ENCODE measurements around the gene GLTPD2.

Gene GLTPD2

GRCh38 chr17:4789951-4790704 lies 1.4 kb downstream of the GLTPD2 start:
- TF ChIP-seq CTCF (IDR thresholded peaks at IDR 0.05; ENCODE audit: low read length, missing control alignments): peak; percentile 35
- H3K4me3 ChIP-seq (replicated peaks; ENCODE audit: low read depth, low read length): peak overlapping the region; percentile 65
- peak; percentile 91 for DNase-seq (ENCODE audit: low read depth)

- DNase-seq (ENCODE audit: low read depth): no peak
These were observed 1.9 kb downstream of the GLTPD2 start for GRCh38 chr17:4790705-4791088.

DNA sequence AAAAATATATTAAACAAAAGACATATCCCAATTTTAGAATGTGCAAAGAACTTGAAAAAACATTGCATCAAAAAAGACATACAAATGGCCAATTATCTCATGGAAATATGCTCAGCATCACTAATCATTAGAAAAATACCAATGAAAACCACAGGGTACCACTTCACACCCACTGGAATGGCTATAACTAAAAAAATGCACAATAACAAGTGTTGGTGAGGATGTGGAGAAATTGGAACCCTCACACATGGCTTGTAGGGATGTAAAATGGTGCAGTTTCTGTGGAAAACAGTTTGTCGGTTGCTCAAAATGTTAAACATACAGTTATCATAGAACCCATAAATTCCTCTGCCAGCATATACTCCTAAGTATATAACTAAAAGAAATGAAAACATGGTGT lies 6.4 kb downstream of the GLTPD2 start:
- no peak overlapping the region for H3K4me3 ChIP-seq (replicated peaks; ENCODE audit: low read depth, low read length)
- DNase-seq (ENCODE audit: low read depth): no peak
- no peak for TF ChIP-seq CTCF (IDR thresholded peaks at IDR 0.05; ENCODE audit: low read length, missing control alignments)

More at GRCh38 chr17:4790705-4791088, 1.9 kb downstream of the GLTPD2 start:
- H3K4me3 ChIP-seq (replicated peaks; ENCODE audit: low read depth, low read length): peak overlapping the region; percentile 65
- TF ChIP-seq CTCF (IDR thresholded peaks at IDR 0.05; ENCODE audit: low read length, missing control alignments): no peak

DNA sequence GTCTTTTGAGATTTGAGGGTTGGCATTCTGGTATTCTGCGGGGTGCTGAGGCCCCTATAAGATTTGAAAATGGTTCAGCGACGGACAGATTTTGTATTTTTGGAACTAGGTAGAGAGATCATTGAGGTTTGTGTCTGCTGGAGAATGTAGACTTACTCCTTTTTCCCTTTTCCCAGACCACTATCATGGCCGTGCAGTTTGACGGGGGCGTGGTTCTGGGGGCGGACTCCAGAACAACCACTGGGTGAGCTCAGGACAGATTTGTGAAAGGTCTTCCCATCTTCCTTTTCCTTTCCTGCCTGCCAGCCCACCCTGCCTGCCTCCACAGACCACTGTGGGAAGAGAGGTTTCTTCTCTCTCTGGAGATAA lies 7.8 kb downstream of the GLTPD2 start:
- peak; percentile 40 for DNase-seq (ENCODE audit: low read depth)
- no peak for TF ChIP-seq CTCF (IDR thresholded peaks at IDR 0.05; ENCODE audit: low read length, missing control alignments)
- H3K4me3 ChIP-seq (replicated peaks; ENCODE audit: low read depth, low read length): peak overlapping the region; percentile 100

DNA sequence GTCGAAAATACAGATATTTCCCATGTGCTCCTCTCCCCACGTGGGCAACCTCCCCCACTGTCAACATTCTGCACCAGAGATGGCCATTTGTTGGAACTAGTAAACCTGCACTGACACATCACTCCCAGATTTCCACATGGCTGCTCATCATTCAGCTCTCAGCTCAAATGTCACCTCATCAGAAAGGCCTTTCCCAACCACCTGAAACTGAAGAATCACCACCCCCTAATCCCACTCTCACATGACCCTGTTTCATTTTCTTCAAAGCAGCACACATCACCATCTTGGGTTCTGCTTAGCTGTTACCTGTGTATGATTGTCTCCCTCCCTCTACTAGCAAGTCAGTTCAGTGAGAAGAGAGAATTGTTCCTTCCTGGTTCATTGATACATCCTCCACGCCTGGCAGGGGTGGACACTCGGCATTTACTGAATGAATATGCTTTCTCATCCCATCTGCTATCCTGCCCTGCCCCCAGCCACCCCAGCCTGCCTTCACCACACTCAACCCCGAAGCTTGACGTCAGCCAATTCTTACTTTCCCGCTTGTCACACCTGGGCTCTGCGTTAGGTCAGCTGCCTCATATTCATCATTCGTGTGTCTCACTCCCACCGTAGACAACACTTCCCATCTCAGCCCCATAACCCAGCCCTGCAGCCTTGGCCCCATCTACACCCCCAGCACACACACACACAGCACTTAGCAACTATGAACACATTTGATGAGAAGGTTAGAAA lies 11.9 kb downstream of the GLTPD2 start:
- TF ChIP-seq CTCF (IDR thresholded peaks at IDR 0.05; ENCODE audit: low read length, missing control alignments): no peak
- no peak overlapping the region for H3K4me3 ChIP-seq (replicated peaks; ENCODE audit: low read depth, low read length)
- no peak for DNase-seq (ENCODE audit: low read depth)

DNA sequence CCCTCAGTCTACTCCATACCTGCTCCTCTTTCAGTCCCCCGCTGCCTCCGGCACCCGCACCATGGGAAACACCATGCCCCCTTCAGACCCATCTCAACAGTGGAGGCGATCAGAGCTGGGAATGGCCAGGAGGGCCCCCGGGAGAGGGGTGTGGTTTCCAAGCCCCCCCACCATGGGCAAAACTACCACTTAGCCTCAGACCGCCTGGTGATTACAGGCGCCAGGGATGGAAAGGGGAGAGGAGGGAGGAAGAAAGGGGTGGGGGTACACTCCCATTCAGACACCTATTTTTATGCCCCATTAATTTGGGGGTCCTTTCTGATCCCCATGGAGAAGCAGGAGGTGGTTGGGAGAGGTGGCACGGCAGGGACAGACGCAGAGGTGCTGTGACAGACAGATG lies 13.5 kb downstream of the GLTPD2 start, which contains the start of gene C17orf114:
Gene C17orf114 (minus strand): TSS at position 101 of the 400 bp plus-strand sequence.
- H3K4me3 ChIP-seq (replicated peaks; ENCODE audit: low read depth, low read length): no peak within 1 kb of the TSS
- no peak for TF ChIP-seq CTCF (IDR thresholded peaks at IDR 0.05; ENCODE audit: low read length, missing control alignments)
- DNase-seq (ENCODE audit: low read depth): no peak

Measured in fibroblast of pulmonary artery (primary cell).